Activated gamma-delta T cell treated with Interleukin-2 at 50 U/mL for 16 hours (primary cell): Measurements from ENCODE around the gene TP53I11.

Experiments
- DNase-seq: peaks from one replicate; pipeline ENCODE4 v3.0.0-alpha.2; 2020

The TP53I11 gene

GRCh38 chr11:44978274-44978960 is 27.7 kb upstream of the TP53I11 start:
- no peak for DNase-seq

- no peak for DNase-seq
Measured at GRCh38 chr11:44977493-44977984, 26.9 kb upstream of the TP53I11 start.

GRCh38 chr11:44976576-44976975 is 25.9 kb upstream of the TP53I11 start:
- no peak for DNase-seq

GRCh38 chr11:44974402-44975000 is 23.8 kb upstream of the TP53I11 start:
- no peak for DNase-seq

- DNase-seq: no peak
Measured at GRCh38 chr11:44973632-44974401, 23.1 kb upstream of the TP53I11 start.

GRCh38 chr11:44972746-44973435 is 22.2 kb upstream of the TP53I11 start:
- no peak for DNase-seq

GRCh38 chr11:44971185-44971584 is 20.5 kb upstream of the TP53I11 start:
- DNase-seq: no peak

- DNase-seq: no peak
Measured at GRCh38 chr11:44970293-44970692, 19.6 kb upstream of the TP53I11 start.

GRCh38 chr11:44969651-44970252 is 19.1 kb upstream of the TP53I11 start:
- no peak for DNase-seq

GRCh38 chr11:44968510-44968909 is 17.8 kb upstream of the TP53I11 start:
- DNase-seq: no peak

- no peak for DNase-seq
Measured at GRCh38 chr11:44967930-44968496, 17.3 kb upstream of the TP53I11 start.

GRCh38 chr11:44966694-44967093 is 16.0 kb upstream of the TP53I11 start:
- no peak for DNase-seq

- no peak for DNase-seq
Measured at GRCh38 chr11:44964526-44965209, 14.0 kb upstream of the TP53I11 start.

- no peak for DNase-seq
Measured at GRCh38 chr11:44963948-44964347, 13.3 kb upstream of the TP53I11 start.

GRCh38 chr11:44963136-44963535 is 12.5 kb upstream of the TP53I11 start:
- DNase-seq: no peak

- no peak for DNase-seq
Measured at GRCh38 chr11:44962464-44962863, 11.8 kb upstream of the TP53I11 start.

GRCh38 chr11:44960200-44960845 is 9.6 kb upstream of the TP53I11 start:
- no peak for DNase-seq

- DNase-seq: no peak
Measured at GRCh38 chr11:44959064-44959463, 8.4 kb upstream of the TP53I11 start.

GRCh38 chr11:44957776-44958564 is 7.3 kb upstream of the TP53I11 start:
- no peak for DNase-seq

- no peak for DNase-seq
Measured at GRCh38 chr11:44957040-44957515, 6.4 kb upstream of the TP53I11 start.
